Measurements from ENCODE around the gene MYO1H.
"Not testable (repeated sequence)": the region's sequence is repeated elsewhere in the genome, so short reads cannot be mapped to it uniquely, and the experiment has no call there.

The MYO1H gene

DNA sequence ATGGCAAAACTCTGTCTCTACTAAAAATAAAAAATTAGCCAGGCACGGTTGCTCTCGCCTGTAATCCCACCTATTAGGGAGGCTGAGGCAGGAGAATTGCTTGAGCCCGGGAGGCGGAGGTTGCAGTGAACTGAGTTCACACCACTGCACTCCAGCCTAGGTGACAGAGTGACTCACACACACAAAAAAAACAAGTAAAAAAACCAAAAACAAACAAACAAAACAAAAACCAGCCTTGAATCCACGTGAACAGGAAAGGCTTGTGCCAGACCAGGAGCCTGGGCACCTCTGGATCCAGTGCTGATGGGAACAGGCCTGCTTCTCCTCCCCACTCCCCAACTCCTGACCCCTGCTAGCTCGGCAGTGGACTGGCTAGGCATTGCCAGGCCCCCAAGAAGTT lies 42.2 kb upstream of the MYO1H start:
- H3K4me3 ChIP-seq (replicated peaks; ENCODE audit: low read depth, low read length), result no peak overlapping the region
- TF ChIP-seq, protein P1, sequence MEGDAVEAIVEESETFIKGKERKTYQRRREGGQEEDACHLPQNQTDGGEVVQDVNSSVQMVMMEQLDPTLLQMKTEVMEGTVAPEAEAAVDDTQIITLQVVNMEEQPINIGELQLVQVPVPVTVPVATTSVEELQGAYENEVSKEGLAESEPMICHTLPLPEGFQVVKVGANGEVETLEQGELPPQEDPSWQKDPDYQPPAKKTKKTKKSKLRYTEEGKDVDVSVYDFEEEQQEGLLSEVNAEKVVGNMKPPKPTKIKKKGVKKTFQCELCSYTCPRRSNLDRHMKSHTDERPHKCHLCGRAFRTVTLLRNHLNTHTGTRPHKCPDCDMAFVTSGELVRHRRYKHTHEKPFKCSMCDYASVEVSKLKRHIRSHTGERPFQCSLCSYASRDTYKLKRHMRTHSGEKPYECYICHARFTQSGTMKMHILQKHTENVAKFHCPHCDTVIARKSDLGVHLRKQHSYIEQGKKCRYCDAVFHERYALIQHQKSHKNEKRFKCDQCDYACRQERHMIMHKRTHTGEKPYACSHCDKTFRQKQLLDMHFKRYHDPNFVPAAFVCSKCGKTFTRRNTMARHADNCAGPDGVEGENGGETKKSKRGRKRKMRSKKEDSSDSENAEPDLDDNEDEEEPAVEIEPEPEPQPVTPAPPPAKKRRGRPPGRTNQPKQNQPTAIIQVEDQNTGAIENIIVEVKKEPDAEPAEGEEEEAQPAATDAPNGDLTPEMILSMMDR (IDR thresholded peaks at IDR 0.05; ENCODE audit: low read depth, low read length, missing control alignments), result no peak
- no peak for DNase-seq (ENCODE audit: extremely low read depth, low read depth)

- TF ChIP-seq, protein P1 (IDR thresholded peaks at IDR 0.05; ENCODE audit: low read depth, low read length, missing control alignments), result no peak
- DNase-seq (ENCODE audit: extremely low read depth, low read depth), result no peak
- no peak overlapping the region for H3K4me3 ChIP-seq (replicated peaks; ENCODE audit: low read depth, low read length)
Observed at GRCh38 chr12:109307051-109307450, 40.6 kb upstream of the MYO1H start.

GRCh38 chr12:109308534-109309380 lies 38.9 kb upstream of the MYO1H start, which contains the start of gene FOXN4:
Gene FOXN4 (minus strand): TSS chr12:109309284. CDS start chr12:109308321, 963 bp downstream.
- no peak for DNase-seq (ENCODE audit: extremely low read depth, low read depth)
- TF ChIP-seq, protein P1 (IDR thresholded peaks at IDR 0.05; ENCODE audit: low read depth, low read length, missing control alignments), result no peak
- H3K4me3 ChIP-seq (replicated peaks; ENCODE audit: low read depth, low read length), result no peak within 1 kb of the TSS

DNA sequence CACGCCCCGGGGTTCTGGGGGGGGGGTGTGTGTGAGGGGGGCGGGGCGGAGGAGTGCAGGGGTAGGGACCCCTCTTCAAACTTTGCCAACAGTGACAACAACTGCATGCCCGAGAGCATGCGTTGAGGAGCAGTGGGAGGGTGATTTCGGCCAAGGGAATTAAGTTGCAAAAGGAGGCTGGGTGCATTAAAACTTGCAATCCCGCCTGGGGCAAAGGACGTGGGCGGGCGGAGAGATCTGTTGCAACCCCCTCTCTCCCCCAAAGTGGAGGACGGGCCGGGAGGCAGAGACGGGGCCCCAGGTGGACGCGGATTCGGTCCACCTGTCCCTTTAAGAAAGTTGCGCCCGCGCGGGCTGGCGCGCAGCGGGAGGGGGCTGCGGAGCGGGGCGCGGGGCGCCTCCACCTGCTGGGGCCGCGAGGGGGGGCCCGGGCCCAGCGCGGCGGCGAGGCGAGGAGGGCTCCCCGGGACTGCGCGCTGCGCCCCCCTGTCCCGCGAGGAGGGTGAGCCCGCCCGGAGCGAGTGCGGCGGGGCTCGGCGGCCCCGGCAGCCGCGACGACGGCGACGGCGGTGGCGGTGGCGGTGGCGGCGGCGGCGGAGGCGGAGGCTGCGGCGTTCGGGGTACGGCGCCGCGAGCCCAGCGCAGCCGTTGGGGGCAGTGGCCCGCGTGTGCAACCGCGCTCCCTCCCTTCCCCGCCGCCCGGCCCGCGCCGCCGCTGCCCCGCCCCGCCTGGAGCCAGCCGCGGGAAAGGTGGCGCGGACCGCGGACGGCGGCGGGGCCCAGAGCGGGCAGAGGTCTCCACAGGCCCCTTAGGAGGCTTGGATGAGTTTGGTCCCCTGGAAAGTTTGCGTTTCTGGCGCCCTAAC lies 38.1 kb upstream of the MYO1H start:
- TF ChIP-seq, protein P1 (IDR thresholded peaks at IDR 0.05; ENCODE audit: low read depth, low read length, missing control alignments), result no peak
- DNase-seq (ENCODE audit: extremely low read depth, low read depth), result no peak
- H3K4me3 ChIP-seq (replicated peaks; ENCODE audit: low read depth, low read length), result no peak overlapping the region

GRCh38 chr12:109310247-109311125 lies 37.2 kb upstream of the MYO1H start:
- H3K4me3 ChIP-seq (replicated peaks; ENCODE audit: low read depth, low read length), result no peak overlapping the region
- DNase-seq (ENCODE audit: extremely low read depth, low read depth), result no peak
- TF ChIP-seq, protein P1 (IDR thresholded peaks at IDR 0.05; ENCODE audit: low read depth, low read length, missing control alignments), result no peak

- not testable (repeated sequence) for DNase-seq (ENCODE audit: extremely low read depth, low read depth); H3K4me3 ChIP-seq (replicated peaks; ENCODE audit: low read depth, low read length)
Observed at GRCh38 chr12:109321294-109321693, 26.4 kb upstream of the MYO1H start.

All from HFF-Myc (cell line).